ENCODE data around the gene REC8.

- TF ChIP-seq CTCF (IDR thresholded peaks at IDR 0.05; ENCODE audit: insufficient read depth, low read length, poor library complexity, severe bottlenecking) (no peak), EZH2phosphoT487 (conservative IDR thresholded peaks at IDR 0.05; ENCODE audit: low read length) (no peak)
These were observed 32.5 kb upstream of the REC8 start for GRCh38 chr14:24139272-24139934.
